ENCODE results near the gene WASF2. TPM values are rescaled to one million over a fixed set of nuclear protein-coding genes. Genes with fewer than 3 reads are reported as not detected.

WASF2 gene
- total RNA-seq, 1 donor from 2014 or later: 156 TPM

DNA sequence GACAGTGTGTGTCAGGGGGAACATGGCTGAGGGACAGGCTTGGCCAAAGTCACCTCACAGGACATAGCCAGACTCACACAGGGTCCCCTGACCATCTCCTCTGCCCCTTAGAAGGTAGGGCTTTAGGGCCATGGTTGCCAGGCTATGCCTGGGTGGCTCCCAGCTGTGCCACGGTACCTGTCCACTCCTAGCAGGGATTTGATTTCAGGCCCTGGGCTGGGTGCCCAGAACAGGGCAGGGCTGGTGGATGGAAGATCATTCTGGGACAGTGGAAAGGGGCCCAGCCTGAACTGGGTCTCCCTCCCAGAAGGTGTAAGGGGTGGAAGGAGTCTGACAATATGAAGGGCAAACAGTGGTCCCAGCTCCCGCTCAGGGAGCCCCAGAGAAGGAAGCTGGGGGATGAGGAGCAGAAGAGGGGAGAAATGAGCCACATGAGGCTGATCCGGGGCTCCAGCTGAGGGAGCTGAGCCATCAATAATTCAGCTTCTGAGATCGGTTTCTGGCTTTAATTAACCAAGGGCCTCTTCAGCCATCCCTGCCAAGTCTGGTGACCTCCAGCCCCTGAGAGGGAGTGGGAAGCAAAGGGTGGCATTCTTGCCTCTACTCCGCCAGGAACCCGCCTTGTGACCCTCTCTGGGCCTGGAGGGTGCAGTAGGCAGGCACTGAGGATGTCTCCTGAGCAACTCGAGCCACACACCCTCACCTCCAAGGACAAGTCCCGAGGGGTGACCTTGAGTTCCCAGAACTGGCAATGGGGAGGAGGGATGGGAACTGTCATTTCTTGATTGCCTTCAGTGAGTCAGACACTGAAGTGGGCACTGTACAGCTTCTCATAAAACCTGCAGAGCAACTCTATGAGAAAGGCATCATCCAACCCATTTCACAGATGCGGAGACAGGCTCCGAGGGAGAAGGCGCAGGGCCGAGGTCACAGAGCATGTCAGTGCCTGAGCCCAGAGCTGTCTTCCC lies 108.9 kb downstream of the WASF2 start:
- DNase-seq (ENCODE audit: low spot score): no peak

DNA sequence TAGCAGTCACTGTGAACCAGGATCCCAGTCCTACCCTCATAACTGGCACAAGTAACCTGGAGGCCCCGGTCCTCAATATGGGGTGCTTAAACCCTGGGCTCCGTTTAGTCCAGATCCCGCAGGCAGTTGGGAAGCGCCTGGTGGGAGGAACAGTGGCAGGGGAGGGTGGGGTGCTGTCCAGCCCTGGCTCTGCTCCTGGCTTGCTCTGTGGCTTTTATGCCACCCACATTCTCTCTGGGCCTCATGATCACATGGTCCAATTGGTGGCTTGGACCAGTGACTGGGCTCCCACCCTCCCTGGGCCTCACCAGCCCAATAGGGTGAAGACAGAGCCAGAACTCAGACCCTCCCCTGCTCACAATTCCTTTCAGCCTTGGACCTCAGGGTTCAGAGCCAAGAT lies 109.7 kb downstream of the WASF2 start:
- DNase-seq (ENCODE audit: low spot score): no peak

DNA sequence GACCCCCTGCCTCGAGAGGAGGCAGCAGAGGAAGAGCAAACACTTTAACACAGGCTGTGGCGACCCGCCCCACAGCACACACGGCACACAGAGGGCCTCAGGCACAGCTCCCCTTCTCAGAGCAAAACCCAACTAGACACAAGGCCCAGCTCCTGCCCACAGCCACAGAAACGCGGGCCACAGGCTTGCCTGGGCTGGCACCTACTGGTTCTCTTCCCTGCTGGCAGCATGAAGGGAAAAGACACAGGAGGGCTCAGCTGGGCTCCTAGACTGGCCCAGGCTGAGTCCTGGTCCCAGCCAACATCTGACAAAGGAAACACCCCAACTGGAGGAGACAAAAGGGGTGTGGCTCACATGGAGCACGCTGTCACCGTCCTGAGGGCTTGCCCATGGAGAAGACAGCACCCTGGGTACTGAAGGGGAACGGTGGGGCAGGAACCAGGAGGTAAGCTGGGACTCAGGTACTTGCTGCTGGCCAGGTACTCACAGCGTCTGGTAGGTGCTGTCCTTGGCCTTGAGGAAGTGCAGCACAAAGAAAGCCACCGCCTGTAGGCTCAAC lies 110.3 kb downstream of the WASF2 start:
- DNase-seq (ENCODE audit: low spot score): no peak

DNA sequence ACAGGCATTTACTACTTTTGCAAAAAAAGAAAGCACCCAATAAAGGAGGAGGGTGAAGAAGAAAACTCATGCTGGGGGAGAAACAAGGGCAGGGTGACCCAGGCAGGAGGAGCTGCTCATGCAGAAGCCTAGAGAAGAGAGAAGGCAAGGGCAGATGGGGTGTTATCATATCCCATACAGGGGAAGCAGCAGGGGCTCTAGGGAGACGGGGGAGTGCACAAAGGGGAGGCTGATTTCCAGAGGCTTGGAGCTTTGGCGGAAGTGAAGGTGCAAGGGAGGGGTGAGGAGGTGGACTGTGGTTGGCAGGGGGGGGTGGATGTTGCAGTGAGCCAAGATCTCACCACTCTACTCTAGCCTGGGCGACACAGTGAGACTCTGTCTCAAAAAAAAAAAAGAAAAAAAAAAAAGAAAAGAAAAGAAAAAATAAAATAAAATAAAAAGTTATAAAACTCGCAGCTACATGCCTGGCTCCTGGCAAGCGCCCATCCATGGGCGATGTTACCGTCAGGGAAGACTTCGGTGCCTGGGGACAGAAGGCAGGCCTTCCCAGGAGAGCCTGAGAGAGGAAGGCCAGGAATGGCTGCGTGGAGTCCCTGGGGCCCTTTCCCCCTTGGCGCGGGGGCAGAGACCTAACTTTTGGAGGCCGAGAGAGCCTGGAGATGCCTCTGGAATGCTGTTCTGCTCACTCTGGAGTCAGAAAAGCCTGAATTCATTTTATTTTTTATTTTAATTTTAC lies 112.0 kb downstream of the WASF2 start:
- DNase-seq (ENCODE audit: low spot score): no peak

DNA sequence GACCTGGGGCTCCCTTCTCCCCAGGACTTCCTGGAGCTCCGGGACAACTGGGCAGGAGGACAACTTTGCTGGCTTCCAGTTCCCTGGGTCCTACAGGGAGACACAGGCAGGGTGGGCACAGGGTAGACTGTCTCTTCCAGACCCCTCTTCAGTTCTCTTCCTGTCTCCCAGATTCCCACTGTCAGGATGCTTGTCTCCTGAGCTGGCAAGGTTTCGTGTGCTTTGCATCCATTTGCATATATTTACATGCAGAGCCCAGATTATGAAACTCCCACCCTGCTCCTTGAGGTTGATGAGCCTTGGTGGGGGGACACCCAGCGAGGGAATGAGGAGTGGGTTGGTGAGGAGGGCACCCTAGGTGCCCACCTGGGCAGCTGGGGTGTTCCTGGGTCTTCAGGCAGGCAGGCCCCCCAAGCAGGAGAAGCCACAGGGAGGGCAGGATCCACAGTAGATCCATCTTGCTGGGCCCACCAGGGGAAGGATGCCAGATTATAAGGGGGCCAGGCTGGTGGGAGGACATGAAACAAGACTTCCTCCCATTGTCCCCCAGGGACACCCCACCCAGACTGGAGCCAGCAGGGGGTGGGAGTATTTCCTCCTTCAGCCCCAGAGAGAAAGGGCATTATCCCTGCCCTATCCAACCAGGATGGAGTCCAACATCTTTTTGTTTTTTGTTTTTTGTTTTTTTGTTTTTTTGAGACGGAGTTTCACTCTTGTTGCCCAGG lies 115.4 kb downstream of the WASF2 start, which contains the start of gene FCN3:
FCN3 (minus strand) TSS at position 463 of the 725 bp plus-strand sequence; CDS start at position 457, 6 bp downstream.
- DNase-seq (ENCODE audit: low spot score): no peak

DNA sequence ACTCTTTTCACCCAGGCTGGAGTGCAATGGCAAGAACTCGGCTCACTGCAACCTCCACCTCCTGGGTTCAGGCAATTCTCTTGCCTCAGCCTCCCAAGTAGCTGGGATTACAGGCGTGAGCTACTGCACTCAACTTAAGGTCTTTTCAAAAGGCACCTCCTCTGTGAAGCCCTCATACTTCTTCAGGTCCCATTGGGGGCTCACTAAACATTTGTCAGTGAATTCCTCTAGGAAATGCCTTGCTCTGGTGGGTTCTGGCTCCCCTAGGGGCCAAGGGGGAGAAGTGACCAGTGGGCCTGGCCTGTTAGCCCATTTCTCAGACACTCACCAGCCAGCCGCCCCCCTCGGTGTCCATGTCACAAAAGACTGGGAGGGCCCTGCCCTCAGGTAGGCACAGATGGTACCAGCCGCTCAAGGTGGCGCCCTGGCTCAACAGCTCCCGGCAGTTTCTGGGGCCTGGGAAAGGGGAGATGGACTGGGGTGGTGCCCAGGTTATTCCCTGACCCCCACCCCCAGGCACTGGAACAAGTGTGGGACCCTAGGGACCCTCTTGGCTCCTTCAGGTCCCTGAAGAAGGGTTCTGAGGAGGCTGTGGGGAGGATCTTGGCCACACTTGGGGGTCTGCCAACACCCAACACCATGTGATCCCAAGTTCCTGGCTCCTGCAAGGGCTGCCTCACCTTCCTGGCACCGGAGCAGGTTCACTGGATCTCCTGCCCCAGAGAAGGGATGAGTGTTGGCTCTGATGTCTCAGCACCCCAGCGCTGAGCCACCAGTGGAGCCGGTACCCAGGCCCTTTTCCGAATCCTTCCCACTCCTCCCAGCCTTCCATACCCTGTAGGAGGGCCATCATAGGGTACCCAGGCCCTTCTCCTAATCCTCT lies 116.9 kb downstream of the WASF2 start:
- DNase-seq (ENCODE audit: low spot score): no peak

DNA sequence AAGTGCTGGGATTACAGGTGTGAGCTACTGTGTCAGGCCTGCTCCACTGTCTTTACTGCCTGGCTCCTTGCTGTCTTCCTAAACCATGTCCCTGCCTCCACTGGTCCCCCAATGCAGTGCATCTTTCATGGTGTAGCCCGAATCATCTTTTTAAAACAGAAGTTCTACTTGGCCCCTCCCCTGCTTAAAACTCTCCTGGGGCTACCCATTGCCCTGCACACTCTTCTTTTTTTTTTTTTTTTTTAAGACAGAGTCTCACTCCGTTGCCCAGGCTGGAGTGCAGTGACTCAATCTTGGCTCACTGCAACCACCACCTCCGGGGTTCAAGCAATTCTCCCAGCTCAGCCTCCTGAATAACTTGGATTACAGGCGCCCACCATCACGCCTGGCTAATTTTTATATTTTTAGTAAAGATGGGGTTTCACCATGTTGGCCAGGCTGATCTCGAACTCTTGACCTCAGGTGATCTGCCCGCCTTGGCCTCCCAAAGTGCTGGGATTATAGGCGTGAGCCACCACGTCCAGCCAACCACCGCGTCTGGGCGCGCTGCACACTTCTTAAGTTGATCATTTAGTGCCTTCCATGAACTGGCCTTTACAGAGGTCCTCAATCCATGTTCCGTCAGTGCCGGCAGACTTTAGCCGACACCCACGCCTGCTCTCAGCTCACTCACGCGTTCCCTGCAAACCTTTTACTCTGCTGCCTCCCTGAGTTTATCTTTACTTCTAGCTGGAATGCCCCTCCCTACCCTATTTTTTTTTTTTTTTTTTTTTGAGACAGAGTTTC lies 117.8 kb downstream of the WASF2 start:
- DNase-seq (ENCODE audit: low spot score): no peak

DNA sequence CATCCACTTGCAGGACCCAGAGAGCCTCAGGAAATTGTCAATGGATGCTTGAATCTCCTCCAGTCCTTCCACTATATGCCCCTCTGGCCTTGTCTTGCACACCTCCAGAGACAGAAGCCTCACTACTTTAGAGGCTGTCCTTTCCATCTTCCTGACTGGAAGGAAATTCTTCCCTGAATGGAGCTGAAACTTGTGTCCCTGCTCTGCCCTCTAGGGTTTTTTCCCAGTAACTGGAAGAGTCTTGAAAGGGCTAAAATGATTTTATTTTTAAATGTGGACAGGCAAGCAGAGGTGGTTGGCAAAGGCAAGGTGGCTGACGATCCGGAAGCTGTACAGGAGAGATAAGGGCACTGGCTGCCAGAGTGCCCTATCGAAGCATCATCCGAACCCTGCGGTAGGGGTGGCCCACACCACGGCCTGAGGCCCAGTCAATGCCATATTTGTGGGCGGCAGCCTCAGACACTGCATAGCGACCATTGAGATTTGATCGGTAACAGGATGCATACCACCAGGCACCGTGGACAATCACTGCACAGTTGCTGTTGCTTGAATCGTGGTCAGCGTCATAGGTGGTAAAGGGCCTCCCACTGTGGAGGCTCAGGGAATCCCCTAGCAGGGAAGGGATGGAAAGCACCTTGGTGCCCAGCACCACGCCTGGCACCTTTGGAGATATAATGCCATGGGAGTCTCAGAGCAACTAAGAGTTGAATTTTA lies 120.9 kb downstream of the WASF2 start:
- no peak for DNase-seq (ENCODE audit: low spot score)

DNA sequence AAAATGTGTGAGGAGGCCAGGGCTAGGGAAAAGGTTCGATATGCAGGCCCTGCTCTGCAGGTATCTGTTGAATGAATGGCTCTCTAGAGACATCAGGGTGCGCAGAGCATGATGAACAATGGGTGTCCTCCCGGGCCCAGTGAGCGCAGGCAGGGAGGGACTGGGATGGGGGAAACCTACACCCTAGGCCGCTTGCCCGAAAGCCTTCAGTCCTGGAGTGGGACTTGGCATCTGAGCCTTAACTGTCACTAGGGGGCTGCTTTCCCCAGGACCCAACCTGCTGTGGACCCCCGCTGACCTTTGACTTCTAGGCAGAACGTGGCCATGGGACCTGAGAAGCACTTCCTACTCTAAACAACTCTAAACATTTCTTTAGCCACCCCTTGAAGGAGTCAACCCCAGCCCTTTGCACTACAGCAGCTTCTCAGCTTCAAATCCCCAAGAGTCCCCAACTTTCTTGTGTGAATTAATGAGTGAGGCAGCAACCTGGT lies 122.8 kb downstream of the WASF2 start:
- no peak for DNase-seq (ENCODE audit: low spot score)

DNA sequence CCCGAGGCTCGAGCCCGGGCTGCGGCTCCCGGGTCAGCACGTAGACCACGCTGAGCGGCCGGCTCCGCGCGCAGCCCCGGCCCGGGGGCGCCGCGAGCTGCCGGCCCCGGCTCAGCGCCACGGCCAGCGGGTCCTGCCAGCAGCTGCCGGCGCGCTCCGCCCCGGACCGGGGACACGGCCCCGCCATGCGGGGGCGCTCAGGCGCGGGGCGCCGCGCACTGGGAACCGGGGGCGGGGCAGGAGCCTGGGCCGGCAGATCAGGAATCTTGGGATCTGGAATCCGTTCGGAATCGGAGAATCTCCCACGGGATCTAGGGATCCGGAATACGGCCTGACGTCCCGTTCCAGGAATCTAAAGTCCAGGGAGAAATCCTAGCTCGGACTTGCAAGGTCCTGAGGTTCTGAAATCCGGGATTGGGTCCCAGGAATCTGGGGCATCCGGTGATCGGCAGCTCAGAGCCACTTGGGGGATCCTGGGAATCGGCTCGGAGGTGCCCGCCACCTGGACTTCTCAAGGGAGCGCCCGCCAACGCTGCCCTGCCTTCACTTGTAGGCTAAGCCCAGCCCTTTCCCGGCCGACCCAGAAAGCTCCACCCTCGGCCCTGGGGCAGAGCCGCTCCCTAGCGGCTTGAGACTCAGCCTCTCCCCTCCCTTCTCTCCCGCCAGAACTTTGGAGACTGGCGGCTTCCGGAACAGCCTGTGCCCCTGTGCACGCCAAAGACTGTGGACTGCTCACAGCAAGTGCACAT lies 123.4 kb downstream of the WASF2 start, which contains the start of gene MAP3K6:
MAP3K6 (minus strand) TSS at position 551 of the 749 bp plus-strand sequence; CDS start at position 187, 364 bp downstream.
- DNase-seq (ENCODE audit: low spot score): peak; percentile 95

DNA sequence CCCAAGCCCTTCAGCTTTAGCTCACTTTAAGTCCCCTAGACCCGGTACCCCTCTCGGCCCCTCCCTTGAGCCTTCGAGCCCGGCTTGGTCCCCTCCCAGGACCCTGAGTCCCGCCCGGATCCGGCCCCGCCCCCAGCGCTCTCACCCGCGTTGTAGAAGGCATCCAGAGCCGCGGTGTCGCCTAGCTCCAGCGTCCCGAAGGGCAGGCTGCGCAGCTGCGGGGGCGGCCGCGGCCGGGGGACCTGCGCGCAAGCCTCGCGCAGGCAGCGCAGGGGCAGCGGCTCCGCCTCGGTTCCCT lies 123.9 kb downstream of the WASF2 start:
- peak; percentile 93 for DNase-seq (ENCODE audit: low spot score)

DNA sequence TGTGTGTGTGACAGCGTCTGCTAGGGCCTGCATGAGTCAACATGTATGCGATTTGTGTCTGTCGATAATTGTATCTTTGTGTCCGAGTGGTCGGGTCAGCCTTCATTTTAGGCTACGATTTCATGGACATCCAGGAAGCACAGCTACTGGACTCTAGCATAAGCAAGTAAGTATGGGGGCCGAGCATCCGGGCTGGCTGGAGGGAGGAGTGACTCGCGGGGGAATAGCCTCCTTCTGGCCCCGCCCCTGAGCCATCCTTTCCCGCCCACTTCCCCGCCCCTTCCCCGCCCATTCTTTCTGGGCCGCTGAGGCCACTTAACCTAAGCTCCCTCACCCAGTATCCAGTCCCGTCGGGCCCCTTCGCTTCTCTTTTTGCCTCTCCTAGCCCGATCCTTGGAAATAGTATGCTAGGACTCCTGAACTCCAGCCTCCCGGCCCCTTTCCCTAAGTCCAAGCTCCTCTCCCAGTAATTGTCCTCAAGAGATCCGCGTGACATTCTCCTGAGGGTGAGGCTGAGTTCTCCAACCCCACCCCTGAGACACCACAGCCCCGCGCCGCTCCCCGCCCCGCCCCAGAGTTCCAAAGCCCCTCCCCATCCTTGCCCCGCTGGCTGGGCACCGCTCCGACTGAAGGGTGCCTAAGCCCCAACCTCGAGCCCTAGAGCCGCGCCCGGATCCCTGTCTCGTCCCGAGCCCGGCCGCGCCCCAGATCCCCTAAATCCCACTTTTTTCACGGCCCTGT lies 124.4 kb downstream of the WASF2 start:
- DNase-seq (ENCODE audit: low spot score): peak; percentile 95

DNA sequence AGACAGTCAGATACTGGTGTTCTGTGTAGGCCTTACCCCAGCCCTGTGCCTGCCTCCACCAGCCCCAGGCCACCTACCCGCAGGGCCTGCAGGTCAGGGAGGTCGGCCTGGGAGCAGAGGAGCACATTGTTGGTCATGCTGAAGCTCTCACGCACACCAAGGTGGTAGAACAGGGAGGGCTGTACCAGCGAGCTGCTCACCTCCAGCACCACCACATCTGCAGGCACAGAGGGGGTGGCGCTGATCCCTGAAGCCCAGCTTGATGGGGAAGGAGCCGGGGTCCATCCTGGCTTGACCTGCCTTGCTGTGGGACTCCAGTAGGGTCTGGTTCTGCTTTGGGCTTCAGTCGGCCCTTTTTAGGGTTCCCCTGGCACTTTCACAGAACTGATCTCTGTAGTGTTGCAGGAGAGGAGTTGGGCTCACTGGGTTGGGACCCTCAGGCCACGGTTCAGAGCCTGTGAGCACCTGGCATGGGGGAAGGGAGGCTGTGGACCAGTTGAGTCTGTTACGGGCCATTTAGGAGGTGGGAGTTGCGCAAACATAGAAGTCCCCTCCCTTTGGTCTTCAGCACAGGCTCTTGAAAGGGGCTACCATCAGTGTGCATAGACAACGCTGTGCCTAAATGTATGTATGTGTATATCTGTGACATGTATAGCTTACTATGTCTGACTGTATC lies 125.1 kb downstream of the WASF2 start:
- no peak for DNase-seq (ENCODE audit: low spot score)

DNA sequence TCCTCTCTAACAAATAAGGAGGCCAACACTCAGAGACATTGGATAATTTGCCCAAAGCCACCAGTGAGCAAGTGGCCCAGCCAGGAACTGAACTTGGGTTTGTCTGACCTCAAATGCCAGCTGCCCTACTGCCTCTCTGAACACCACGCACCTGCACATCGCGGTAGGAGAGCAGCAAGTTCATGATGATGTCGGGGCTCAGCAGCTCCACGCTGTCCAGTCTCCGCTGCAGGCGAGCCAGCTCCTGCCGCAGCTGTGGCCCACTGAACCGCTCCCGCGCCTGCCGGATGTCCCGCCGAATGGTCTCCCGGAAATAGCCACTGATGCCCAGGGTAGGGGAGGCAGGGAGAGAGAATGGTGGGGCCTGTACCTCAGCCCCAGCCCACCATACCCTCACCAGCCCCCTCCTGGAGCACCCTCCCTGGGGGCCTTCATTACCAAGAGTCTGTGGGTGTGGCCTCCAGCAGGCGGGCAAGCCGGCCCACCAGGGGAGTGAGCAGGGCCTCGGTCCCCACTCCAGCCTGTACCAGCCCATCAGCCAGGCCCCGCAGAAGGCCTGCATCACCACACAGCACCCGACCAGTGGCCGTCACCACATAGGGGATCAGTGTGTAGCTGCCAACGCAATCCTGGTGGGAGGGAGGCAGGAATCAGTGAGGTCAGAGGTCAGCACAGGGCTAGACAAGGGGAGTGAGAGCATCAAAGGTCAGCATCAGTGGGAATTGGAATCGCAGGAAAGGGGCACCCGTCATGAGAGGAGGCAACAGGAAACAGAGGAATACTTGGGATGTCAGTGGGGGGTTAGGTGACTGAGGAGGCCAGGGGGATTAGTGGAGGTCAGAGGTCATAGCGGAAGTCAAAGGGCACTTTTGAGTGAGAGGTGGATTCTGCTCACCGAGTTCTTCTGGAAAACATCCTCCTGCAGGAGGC lies 125.9 kb downstream of the WASF2 start:
- no peak for DNase-seq (ENCODE audit: low spot score)

DNA sequence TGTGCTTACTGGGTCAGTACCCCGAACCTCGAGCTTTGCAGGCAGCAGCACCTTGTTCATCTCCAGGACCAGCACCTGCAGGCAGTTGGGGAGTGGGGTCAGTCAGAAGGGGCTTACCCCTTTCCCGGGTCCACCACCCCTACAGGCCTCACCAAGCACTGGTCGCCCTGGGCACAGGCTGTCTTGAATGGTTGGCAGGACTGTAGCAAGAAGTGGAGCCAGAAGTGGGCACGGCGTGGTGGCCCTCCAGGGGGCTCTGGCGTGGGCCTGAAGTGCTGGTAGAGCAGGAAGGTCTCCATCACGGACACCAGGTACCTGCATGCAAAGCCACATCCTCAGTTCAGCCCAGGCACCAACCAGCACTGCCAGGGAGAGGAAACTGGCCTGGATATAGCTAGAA lies 128.4 kb downstream of the WASF2 start:
- no peak for DNase-seq (ENCODE audit: low spot score)

DNA sequence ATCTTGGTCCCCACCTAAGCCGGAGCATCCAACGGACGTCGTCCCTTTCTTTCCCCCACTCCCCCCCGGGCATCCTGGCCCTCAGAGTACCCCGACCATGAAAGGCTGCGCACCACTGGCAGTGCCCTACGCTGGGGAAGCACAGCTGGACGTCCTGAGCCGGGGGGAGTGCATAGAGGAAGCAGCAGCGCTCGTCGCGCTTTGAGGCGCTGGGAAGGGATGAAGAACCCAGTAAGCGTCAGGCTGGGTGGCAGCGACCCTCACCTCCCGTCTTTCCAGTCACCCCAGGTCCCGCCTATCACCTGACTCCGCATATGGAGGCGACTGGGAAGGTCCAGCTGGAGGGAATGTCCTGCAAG lies 128.9 kb downstream of the WASF2 start:
- no peak for DNase-seq (ENCODE audit: low spot score)
